H9 (cell line): Measurements from ENCODE around the gene GCA. TPM values are rescaled to one million over a fixed set of nuclear protein-coding genes. Genes with fewer than 3 reads are reported as not detected.

Experiments
- DNase-seq: peaks from one replicate; pipeline ENCODE4 v3.0.0-alpha.2; 2017
- H2AFZ ChIP-seq: one replicate; pipeline ENCODE4 v1.6.1; 2013; ENCODE audit warnings: mild to moderate bottlenecking, low read length, control low read depth, moderate library complexity
- H2AK5ac ChIP-seq: 2 replicates; pipeline ENCODE4 v1.6.1; 2013; ENCODE audit warnings: low read length, control low read depth, mixed read lengths; ENCODE audit not compliant: insufficient read length
- H2BK120ac ChIP-seq: one replicate; pipeline ENCODE4 v1.6.1; 2013; ENCODE audit warnings: low read depth, mild to moderate bottlenecking, low read length, control low read depth, inconsistent platforms; ENCODE audit not compliant: poor library complexity, severe bottlenecking
- H2BK12ac ChIP-seq: 2 replicates; pipeline ENCODE4 v1.6.1; 2013; ENCODE audit warnings: low read length, control low read depth, mixed read lengths, low read depth; ENCODE audit not compliant: insufficient read length
- H2BK15ac ChIP-seq: 2 replicates; pipeline ENCODE4 v1.6.1; 2013; ENCODE audit warnings: low read depth, low read length, control low read depth
- H2BK20ac ChIP-seq: one replicate; pipeline ENCODE4 v1.6.1; 2013; ENCODE audit warnings: low read depth, mild to moderate bottlenecking, low read length, control low read depth, inconsistent platforms; ENCODE audit not compliant: poor library complexity, severe bottlenecking
- H2BK5ac ChIP-seq: 2 replicates; pipeline ENCODE4 v1.6.1; 2013; ENCODE audit warnings: low read length, control low read depth, mixed read lengths; ENCODE audit not compliant: insufficient read length
- H3K14ac ChIP-seq: 2 replicates; pipeline ENCODE4 v1.6.1; 2013; ENCODE audit warnings: low read length, control low read depth; ENCODE audit not compliant: insufficient read depth
- H3K18ac ChIP-seq: 2 replicates; pipeline ENCODE4 v1.6.1; 2013; ENCODE audit warnings: low read depth, mild to moderate bottlenecking, mixed read lengths, low read length, control low read depth; ENCODE audit not compliant: insufficient read length
- H3K23ac ChIP-seq: 2 replicates; pipeline ENCODE4 v1.6.1; 2013; ENCODE audit warnings: low read length, control low read depth, mixed read lengths, low read depth; ENCODE audit not compliant: insufficient read length
- H3K23me2 ChIP-seq: 2 replicates; pipeline ENCODE4 v1.6.1; 2013; ENCODE audit warnings: low read depth, mild to moderate bottlenecking, mixed read lengths, low read length, control low read depth; ENCODE audit not compliant: insufficient read length, poor library complexity, severe bottlenecking
- H3K27ac ChIP-seq: 2 replicates; pipeline ENCODE4 v1.5.1; 2013; ENCODE audit warnings: low read length, control low read depth, mixed read lengths, low read depth; ENCODE audit not compliant: insufficient read length
- H3K27me3 ChIP-seq: 2 replicates; pipeline ENCODE4 v1.6.1; 2013; ENCODE audit warnings: low read length, control low read depth, inconsistent platforms; ENCODE audit not compliant: insufficient read depth
- H3K4ac ChIP-seq: 2 replicates; pipeline ENCODE4 v1.6.1; 2013; ENCODE audit warnings: low read depth, mild to moderate bottlenecking, control low read depth, inconsistent platforms, low read length, moderate library complexity
- H3K4me1 ChIP-seq: 2 replicates; pipeline ENCODE4 v1.6.1; 2013; ENCODE audit warnings: low read length, control low read depth, inconsistent platforms; ENCODE audit not compliant: insufficient read depth
- H3K4me2 ChIP-seq: 2 replicates; pipeline ENCODE4 v1.6.1; 2013; ENCODE audit warnings: low read length, control low read depth, mixed read lengths; ENCODE audit not compliant: insufficient read length, insufficient read depth
- H3K56ac ChIP-seq: 2 replicates; pipeline ENCODE4 v1.6.1; 2013; ENCODE audit warnings: low read depth, mild to moderate bottlenecking, mixed read lengths, low read length, control low read depth; ENCODE audit not compliant: insufficient read length
- H3K79me1 ChIP-seq: 2 replicates; pipeline ENCODE4 v1.6.1; 2013; ENCODE audit warnings: low read depth, mild to moderate bottlenecking, moderate library complexity, low read length, control low read depth, inconsistent platforms; ENCODE audit not compliant: insufficient read depth, poor library complexity, severe bottlenecking
- H3K79me2 ChIP-seq: 2 replicates; pipeline ENCODE4 v1.6.1; 2013; ENCODE audit warnings: low read length, control low read depth, inconsistent platforms; ENCODE audit not compliant: insufficient read depth
- H3K9ac ChIP-seq: 2 replicates; pipeline ENCODE4 v1.6.1; 2013; ENCODE audit warnings: low read length, control low read depth, mixed read lengths; ENCODE audit not compliant: insufficient read length; ENCODE audit errors: extremely low read depth
- H3K9me3 ChIP-seq: one replicate; pipeline ENCODE4 v1.6.1; 2013; ENCODE audit warnings: low read depth, low read length, inconsistent platforms; ENCODE audit not compliant: control insufficient read depth
- H3T11ph ChIP-seq: one replicate; pipeline ENCODE4 v1.6.1; 2013; ENCODE audit warnings: mild to moderate bottlenecking, low read length, control low read depth, inconsistent platforms
- H4K20me1 ChIP-seq: one replicate; pipeline ENCODE4 v1.6.1; 2013; ENCODE audit not compliant: control insufficient read depth, insufficient read length, insufficient read depth
- H4K5ac ChIP-seq: 2 replicates; pipeline ENCODE4 v1.6.1; 2013; ENCODE audit warnings: low read depth, mild to moderate bottlenecking, mixed read lengths, low read length, control low read depth; ENCODE audit not compliant: insufficient read length
- H4K8ac ChIP-seq: replicated peaks from 2 replicates; pipeline ENCODE4 v1.6.1; 2013; ENCODE audit warnings: low read length, control low read depth, mixed read lengths, low read depth; ENCODE audit not compliant: insufficient read length
- H4K91ac ChIP-seq: 2 replicates; pipeline ENCODE4 v1.6.1; 2013; ENCODE audit warnings: low read depth, mild to moderate bottlenecking, moderate library complexity, mixed read lengths, low read length, control low read depth; ENCODE audit not compliant: insufficient read length
- H3K27ac Mint-ChIP-seq, 3 experiments: 2 replicates in 2 of 3; 3 replicates in 1 of 3; pipeline ENCODE4 v1.8.0; 2020 to 2021; ENCODE audit warnings: mixed read lengths in 3 of 3, mild to moderate bottlenecking in 1 of 3, moderate library complexity in 1 of 3
- H3K27me3 Mint-ChIP-seq: 2 replicates; pipeline ENCODE4 v1.8.0; 2021; ENCODE audit warnings: low read depth, mild to moderate bottlenecking, moderate library complexity, mixed read lengths
- H3K36me3 Mint-ChIP-seq, 3 experiments: 2 replicates in 2 of 3; 3 replicates in 1 of 3; pipeline ENCODE4 v1.8.0; 2020 to 2021; ENCODE audit warnings: low read depth in 3 of 3, mixed read lengths in 3 of 3; ENCODE audit not compliant: insufficient read depth in 1 of 3
- H3K4me1 Mint-ChIP-seq, 2 experiments: 2 replicates each; pipeline ENCODE4 v1.8.0; 2020; ENCODE audit warnings: mixed read lengths in 2 of 2
- H3K4me3 Mint-ChIP-seq, 2 experiments: 2 replicates in 1 of 2; 3 replicates in 1 of 2; pipeline ENCODE4 v1.8.0; 2020 to 2021; ENCODE audit warnings: mild to moderate bottlenecking in 2 of 2, mixed read lengths in 2 of 2, moderate library complexity in 1 of 2
- H3K9me3 Mint-ChIP-seq, 2 experiments: 2 replicates in 1 of 2; 3 replicates in 1 of 2; pipeline ENCODE4 v1.8.0; 2020; ENCODE audit warnings: mild to moderate bottlenecking in 2 of 2, mixed read lengths in 2 of 2, moderate library complexity in 1 of 2
- WGBS: extraction: QIAGEN DNeasy Blood & Tissue Kit; methylation state at CpG from one replicate; pipeline ENCODE4 v1.1.7; 2013; ENCODE audit warnings: missing lambda C conversion rate, low lambda C conversion rate, mixed read lengths; ENCODE audit not compliant: insufficient read length; ENCODE audit errors: extremely low coverage; 5-methylcytosine and 5-hydroxymethylcytosine counted together
- total RNA-seq: library from RNA; stranded (reverse); gene quantifications from 2 replicates; pipeline ENCODE4 v1.2.1, GENCODE V29; 2021
- TF ChIP-seq, protein P1 (sequence below): fragments of 200-600 bp; sonication (generic); conservative IDR thresholded peaks from 3 replicates; pipeline ENCODE4 v1.8.0; 2021; ENCODE audit warnings: antibody characterized with exemption, mild to moderate bottlenecking

GCA gene
- total RNA-seq, 1 experiment from 2014 or later = 31.0 TPM

DNA sequence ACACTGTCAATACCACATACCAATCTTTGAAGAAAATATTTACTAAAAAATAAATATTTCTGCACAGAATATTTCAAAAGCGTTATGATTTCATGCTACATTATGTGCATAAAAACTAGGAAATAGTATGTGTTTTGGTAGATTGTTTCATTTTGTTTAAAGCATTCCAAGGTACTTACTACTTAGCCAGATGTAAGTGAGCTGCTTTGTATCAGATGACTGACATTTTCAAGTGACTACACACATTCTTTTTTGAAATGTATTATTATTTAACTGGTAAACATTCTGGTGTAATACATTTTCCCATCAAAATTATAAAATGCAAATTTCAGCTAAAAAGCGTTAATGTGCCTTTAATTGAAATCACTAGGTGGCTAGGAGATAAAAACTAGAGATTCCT, 21.5 kb downstream of the GCA start:
- no peak overlapping the region for H2BK12ac ChIP-seq
- Mint-ChIP-seq H3K36me3 (no peaks in the 10 kb centered on the region), H3K27ac (no peak overlapping the region), H3K9me3 (no peaks in the 10 kb centered on the region), H3K4me1 (0 out of 4 replicates have a peak, but pooled peaks cover 0 to 6% of the 10 kb centered on the region in 2 experiments), H3K27me3 (no peaks in the 10 kb centered on the region), H3K4me3 (no peak overlapping the region)
- H3K4me1 ChIP-seq = no peaks in the 10 kb centered on the region
- H3K14ac ChIP-seq = no peak overlapping the region
- no CpG with 5 or more reads among the region's 2 CpGs for WGBS
- no peak overlapping the region for H4K5ac ChIP-seq
- H3K56ac ChIP-seq = no peak overlapping the region
- H4K8ac ChIP-seq = no peak overlapping the region
- no peak overlapping the region for H3K23ac ChIP-seq
- H3K27ac ChIP-seq = no peak overlapping the region
- no peak overlapping the region for H2AK5ac ChIP-seq
- H2BK20ac ChIP-seq = no peak overlapping the region
- H3K27me3 ChIP-seq = no peaks in the 10 kb centered on the region
- H2BK15ac ChIP-seq = no peak overlapping the region
- no peak for DNase-seq
- H3K4me2 ChIP-seq = no peak overlapping the region
- H3T11ph ChIP-seq = no peak overlapping the region
- no peak overlapping the region for H3K4ac ChIP-seq
- no peak overlapping the region for H3K9ac ChIP-seq
- no peak overlapping the region for H2AFZ ChIP-seq
- no peak overlapping the region for H2BK5ac ChIP-seq
- H3K79me2 ChIP-seq = no peaks in the 10 kb centered on the region
- no peaks in the 10 kb centered on the region for H4K20me1 ChIP-seq
- no peak overlapping the region for H2BK120ac ChIP-seq
- no peaks in the 10 kb centered on the region for H3K79me1 ChIP-seq
- no peak overlapping the region for H3K18ac ChIP-seq
- no peaks in the 10 kb centered on the region for H3K9me3 ChIP-seq
- no peak overlapping the region for H4K91ac ChIP-seq
- TF ChIP-seq, protein P1, sequence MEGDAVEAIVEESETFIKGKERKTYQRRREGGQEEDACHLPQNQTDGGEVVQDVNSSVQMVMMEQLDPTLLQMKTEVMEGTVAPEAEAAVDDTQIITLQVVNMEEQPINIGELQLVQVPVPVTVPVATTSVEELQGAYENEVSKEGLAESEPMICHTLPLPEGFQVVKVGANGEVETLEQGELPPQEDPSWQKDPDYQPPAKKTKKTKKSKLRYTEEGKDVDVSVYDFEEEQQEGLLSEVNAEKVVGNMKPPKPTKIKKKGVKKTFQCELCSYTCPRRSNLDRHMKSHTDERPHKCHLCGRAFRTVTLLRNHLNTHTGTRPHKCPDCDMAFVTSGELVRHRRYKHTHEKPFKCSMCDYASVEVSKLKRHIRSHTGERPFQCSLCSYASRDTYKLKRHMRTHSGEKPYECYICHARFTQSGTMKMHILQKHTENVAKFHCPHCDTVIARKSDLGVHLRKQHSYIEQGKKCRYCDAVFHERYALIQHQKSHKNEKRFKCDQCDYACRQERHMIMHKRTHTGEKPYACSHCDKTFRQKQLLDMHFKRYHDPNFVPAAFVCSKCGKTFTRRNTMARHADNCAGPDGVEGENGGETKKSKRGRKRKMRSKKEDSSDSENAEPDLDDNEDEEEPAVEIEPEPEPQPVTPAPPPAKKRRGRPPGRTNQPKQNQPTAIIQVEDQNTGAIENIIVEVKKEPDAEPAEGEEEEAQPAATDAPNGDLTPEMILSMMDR = no peak
- no peaks in the 10 kb centered on the region for H3K23me2 ChIP-seq
